Mesothelial cell of epicardium (in vitro differentiated cells): ENCODE measurements around the gene CROCC2. TPM values are rescaled to one million over a fixed set of nuclear protein-coding genes. Genes with fewer than 3 reads are reported as not detected.

Experiments used
- DNase-seq, 2 experiments: peaks; one replicate each; pipeline ENCODE4 v3.0.0; 2021; ENCODE audit warnings: low spot score in 2 of 2; ENCODE audit not compliant: unreplicated experiment in 2 of 2
- H3K27ac Mint-ChIP-seq: 2 replicates; pipeline ENCODE4 v1.8.0; 2021; ENCODE audit warnings: mixed read lengths
- H3K27me3 Mint-ChIP-seq: 2 replicates; pipeline ENCODE4 v1.8.0; 2021; ENCODE audit warnings: low read depth, mixed read lengths
- H3K36me3 Mint-ChIP-seq: 2 replicates; pipeline ENCODE4 v1.8.0; 2021; ENCODE audit warnings: mixed read lengths
- H3K4me1 Mint-ChIP-seq: 2 replicates; pipeline ENCODE4 v1.8.0; 2021; ENCODE audit warnings: mixed read lengths
- H3K4me3 Mint-ChIP-seq: 2 replicates; pipeline ENCODE4 v1.8.0; 2021; ENCODE audit warnings: mild to moderate bottlenecking, moderate library complexity, mixed read lengths
- H3K9me3 Mint-ChIP-seq: 2 replicates; pipeline ENCODE4 v1.8.0; 2021; ENCODE audit warnings: mixed read lengths
- total RNA-seq: library from RNA; stranded (reverse); gene quantifications from 3 replicates; pipeline ENCODE4 v1.2.1, GENCODE V29; 2021
- TF ChIP-seq, protein P1 (sequence below): fragments of 200-600 bp; sonication (generic); IDR thresholded peaks from one replicate; pipeline ENCODE4 v1.5.0; 2021; ENCODE audit warnings: antibody characterized with exemption; ENCODE audit not compliant: unreplicated experiment

CROCC2 gene
- total RNA-seq, 1 donor from 2014 or later = 0.16 TPM

DNA sequence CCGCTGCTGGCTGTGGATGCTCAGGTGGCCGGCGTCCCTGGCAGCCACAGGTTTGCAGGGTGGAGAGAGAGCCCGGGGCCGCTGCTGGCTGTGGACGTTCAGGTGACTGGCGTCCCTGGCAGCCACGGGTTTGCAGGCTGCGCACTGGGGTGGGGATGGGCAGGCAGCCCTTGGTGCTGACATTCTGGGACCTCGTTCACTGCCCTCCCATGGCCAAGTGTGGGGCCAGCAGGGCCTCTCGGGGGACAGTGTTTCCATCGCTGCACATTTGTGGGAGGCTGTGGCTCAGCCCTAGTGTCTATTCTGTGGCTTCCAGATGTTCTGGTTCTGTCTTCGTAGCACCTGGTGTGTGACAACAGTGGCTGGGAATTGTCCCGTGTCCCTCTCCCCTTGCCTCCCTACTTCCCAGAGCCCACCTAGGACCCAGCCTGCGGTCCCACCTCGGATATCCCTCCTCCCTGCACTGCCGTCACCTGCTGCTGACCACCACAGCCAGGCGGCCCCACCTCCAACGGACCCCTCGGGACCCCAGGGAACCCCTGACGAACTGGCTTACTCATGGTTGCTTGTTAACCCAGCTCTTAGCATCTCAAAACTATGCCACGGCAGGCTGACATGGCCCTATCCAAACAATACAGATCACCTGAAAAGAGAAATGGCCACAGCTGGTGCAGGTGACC lies 915 bp downstream of the CROCC2 start:
- DNase-seq = no peak
- Mint-ChIP-seq H3K27me3 (peaks cover 10% of the 10 kb centered on the region), H3K36me3 (no peaks in the 10 kb centered on the region), H3K4me1 (peaks cover 7% of the 10 kb centered on the region), H3K9me3 (no peaks in the 10 kb centered on the region), H3K4me3 (no peak overlapping the region), H3K27ac (no peak overlapping the region)
- TF ChIP-seq, protein P1, sequence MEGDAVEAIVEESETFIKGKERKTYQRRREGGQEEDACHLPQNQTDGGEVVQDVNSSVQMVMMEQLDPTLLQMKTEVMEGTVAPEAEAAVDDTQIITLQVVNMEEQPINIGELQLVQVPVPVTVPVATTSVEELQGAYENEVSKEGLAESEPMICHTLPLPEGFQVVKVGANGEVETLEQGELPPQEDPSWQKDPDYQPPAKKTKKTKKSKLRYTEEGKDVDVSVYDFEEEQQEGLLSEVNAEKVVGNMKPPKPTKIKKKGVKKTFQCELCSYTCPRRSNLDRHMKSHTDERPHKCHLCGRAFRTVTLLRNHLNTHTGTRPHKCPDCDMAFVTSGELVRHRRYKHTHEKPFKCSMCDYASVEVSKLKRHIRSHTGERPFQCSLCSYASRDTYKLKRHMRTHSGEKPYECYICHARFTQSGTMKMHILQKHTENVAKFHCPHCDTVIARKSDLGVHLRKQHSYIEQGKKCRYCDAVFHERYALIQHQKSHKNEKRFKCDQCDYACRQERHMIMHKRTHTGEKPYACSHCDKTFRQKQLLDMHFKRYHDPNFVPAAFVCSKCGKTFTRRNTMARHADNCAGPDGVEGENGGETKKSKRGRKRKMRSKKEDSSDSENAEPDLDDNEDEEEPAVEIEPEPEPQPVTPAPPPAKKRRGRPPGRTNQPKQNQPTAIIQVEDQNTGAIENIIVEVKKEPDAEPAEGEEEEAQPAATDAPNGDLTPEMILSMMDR = no peak

DNA sequence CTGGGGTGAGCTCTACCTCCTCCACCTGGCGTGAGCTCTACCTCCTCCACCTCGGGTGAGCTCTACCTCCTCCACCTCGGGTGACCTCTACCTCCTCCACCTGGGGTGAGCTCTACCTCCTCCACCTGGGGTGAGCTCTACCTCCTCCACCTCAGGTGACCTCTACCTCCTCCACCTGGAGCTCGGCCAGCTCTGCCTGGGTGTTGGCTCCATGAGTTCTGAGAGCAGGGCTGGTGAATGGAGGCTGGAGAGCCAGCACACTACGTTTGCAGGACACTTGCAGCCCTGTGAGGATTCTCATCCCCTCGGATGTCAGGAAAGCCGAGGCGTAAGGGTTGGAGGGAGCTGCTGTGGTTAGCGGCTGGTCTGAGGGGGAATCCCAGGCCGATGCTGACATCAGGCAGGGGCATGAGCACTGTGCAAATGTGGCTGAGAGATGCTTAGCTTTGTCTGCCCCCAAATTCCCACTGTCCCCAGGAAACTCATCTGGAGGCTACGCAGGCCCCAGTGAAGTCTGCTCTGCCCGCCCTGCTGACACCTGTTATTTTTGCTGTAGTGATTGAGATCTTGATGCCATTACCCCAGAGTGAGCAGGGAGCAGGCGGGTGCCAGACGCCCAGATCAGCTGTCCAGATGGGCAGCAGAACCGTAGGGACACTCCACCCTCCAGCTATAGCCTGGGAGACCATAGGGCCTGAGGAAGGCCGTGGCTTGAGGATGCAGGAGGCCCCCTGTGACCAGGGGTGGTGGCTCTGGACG lies 3.3 kb downstream of the CROCC2 start:
- Mint-ChIP-seq H3K4me1 (peaks cover 7% of the 10 kb centered on the region), H3K27me3 (peaks cover 12% of the 10 kb centered on the region), H3K4me3 (no peak overlapping the region), H3K9me3 (no peaks in the 10 kb centered on the region), H3K36me3 (no peaks in the 10 kb centered on the region), H3K27ac (no peak overlapping the region)
- TF ChIP-seq, protein P1 = no peak
- DNase-seq = no peak

DNA sequence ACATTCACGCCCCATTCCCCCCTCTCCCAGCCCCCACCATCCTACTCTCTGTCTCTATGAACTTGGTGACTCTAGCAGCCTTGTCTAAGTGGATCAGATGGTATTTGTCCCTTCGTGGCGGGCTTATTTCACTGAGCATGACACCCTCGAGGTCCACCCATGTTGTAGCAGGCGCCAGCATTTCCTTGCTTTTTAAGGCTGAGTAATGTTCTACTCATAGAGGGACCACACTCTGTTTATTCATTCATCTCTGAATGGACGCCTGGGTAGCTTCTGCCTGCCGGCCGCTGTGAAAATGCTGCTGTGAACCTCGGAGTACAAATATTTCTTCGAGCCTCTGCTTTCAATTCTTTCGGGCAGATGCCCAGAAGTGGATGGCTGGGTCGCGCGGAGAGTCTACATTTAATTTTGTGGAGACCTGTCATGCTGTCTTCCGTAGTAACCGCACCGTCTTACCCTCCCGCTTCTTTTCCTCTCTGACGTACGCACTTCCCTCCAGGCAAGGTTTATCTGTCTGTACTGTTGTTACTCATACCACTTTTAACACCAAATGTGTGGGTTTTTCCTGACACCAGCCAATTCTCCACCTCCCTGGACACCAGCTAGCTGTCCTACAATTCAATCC lies 5.6 kb downstream of the CROCC2 start:
- H3K27ac Mint-ChIP-seq = no peak overlapping the region
- no peaks in the 10 kb centered on the region for H3K9me3 Mint-ChIP-seq
- TF ChIP-seq, protein P1 = no peak
- H3K4me3 Mint-ChIP-seq = no peak overlapping the region
- H3K36me3 Mint-ChIP-seq = no peaks in the 10 kb centered on the region
- DNase-seq = no peak
- H3K27me3 Mint-ChIP-seq = peaks cover 24% of the 10 kb centered on the region
- peaks cover 3% of the 10 kb centered on the region for H3K4me1 Mint-ChIP-seq

DNA sequence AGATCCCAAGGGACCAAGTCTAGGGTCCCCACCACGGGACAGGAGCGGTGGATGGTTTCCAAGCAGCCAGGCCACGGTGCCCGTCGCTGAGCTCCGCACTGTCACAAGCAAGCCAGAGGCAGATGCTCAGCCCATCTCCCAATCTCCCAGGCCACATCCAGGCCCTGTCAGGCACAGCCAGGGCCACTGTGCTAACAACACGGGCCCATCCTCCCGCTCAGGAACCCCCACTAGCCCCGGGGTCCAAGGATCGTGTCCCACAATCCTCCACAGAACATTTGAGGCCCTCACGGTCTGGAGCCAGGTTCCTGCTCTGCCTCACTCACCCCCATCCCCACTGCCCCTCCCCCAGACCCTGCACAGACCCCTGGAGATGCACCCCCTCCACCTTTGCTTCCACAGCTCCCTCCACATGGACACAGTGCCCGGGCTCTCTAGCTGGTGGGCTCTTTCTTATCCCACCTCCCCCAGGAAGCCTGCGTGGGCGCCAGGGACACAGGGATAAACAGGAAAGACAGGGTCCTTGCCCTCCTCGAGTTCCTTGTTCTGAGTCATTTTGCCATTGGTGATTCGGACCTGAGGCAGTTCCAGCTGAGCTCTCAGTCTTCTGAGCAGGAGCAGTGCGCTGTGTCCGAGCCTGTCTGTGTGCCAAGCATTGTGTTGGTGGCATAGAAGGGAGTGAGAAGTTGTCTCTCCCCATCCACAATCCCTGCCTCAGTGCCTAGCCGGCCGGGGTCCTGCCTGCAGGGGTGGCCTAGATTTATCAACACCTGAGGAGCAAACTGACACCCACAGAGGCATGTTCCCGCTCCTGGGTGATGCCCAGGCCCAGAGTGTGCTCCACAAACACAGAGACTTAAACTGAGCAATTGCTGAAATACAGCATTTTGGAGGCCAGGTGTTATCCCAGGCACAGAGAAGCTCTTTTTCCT lies 7.0 kb downstream of the CROCC2 start:
- Mint-ChIP-seq H3K36me3 (no peaks in the 10 kb centered on the region), H3K9me3 (no peaks in the 10 kb centered on the region), H3K4me1 (peaks cover 8% of the 10 kb centered on the region), H3K4me3 (no peak overlapping the region), H3K27me3 (peaks cover 29% of the 10 kb centered on the region), H3K27ac (no peak overlapping the region)
- DNase-seq = no peak
- TF ChIP-seq, protein P1 = no peak
